CD4-positive, alpha-beta T cell treated with Interleukin-17A for 4 hours (primary cell): ENCODE results near the gene CSF1R.

Experiments
- DNase-seq: peaks from one replicate; pipeline ENCODE4 v3.0.0-alpha.2; 2020; ENCODE audit warnings: mixed read lengths

Gene CSF1R

GRCh38 chr5:150085950-150086715 is at the start of gene CSF1R:
Gene CSF1R, minus strand, starts transcription at chr5:150086554. Its CDS starts 127 bp downstream, at chr5:150086427.
- DNase-seq = no peak

GRCh38 chr5:150135557-150136304 is 49.4 kb upstream of the CSF1R start:
- DNase-seq = no peak

DNA sequence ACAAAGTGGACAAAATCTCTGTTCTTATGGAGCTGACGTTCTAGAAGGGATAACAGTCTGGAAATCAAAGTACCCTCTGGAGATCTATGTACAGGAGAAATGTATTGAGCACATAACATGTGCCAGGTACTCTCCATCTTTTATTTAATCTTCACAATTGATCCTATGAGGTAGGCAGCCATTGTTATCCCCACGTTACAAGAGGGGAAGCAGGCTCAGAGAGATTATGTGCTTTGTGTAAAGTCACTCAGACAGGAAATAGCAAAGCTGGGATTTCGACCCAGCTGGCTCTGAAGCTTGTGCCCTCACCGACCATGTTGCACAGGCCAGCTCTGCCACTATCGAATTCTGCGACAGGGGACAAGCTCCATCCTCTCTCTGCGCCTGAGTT is 47.8 kb upstream of the CSF1R start:
- no peak for DNase-seq

DNA sequence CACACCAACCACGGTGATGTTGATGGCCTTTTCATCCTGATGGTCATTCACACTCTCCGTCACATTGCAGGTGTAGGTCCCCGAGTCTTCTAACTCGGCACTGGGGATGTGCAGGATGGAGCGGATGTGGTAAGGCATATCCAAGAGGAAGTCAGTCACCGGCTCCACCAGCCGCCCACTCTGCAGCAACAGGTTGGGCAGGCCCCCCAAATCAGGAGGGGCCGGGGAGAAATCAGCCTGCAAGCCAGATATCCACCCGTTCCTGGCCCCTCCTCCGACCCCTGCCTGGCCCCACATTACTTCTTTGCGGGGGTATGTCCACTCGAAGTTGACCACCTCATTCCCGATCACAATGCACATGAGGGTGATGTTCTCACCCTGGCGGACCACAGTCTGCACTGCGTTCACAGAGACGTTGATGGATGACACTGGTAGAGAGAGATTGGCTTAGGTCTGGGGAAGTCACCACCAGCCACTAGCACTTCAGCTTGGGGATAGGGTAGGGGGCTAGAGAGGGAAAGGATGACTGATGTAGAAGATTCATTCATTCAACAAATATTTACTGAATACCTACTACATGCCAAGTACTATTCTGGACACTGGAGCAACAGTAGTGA is 47.3 kb upstream of the CSF1R start:
- no peak for DNase-seq

DNA sequence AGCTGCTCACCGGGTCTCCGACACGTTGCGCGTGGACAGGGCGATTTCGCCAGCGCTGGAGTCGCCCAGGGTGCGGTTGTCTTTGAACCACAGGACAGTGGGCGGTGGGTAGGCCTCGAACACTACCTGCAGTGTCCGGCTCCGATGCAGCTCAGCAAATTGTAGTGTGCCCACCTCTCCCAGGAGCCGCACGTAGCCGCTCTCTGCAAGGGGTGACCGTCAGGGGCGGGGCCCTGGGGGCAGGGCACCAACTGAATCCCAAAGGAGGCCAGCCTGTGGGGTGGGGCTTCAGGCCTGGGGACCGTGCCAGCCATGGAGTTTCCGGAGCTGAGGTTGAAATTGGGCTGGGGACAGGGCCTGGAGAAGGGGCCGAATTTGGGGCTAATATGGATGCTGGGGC is 46.4 kb upstream of the CSF1R start:
- DNase-seq = no peak

GRCh38 chr5:150131978-150132694 is 45.8 kb upstream of the CSF1R start:
- DNase-seq = no peak

- DNase-seq = no peak
These were observed 45.1 kb upstream of the CSF1R start for GRCh38 chr5:150131461-150131860.

GRCh38 chr5:150130493-150130922 is 44.2 kb upstream of the CSF1R start:
- DNase-seq = no peak

- DNase-seq = peak; percentile 43
These were observed 43.6 kb upstream of the CSF1R start for GRCh38 chr5:150129813-150130492.

GRCh38 chr5:150129454-150129812 is 43.1 kb upstream of the CSF1R start:
- DNase-seq = no peak

DNA sequence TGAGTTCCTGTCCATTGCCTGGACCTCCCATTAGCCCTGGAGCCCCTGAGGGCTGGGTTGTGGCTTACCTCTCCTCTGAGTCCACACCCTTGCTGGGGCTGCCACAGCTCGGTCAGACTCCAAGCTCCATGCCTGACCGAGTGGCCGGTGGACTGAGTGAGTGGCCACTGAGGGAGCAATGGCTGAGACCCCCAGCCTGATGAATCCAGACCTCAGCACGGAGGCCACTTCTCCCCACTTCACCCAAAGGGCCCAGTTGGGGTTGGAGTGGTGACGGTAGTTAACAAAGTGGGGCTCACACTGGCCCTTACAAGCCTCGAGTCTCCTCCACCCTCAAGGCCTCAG is 40.5 kb upstream of the CSF1R start:
- no peak for DNase-seq

DNA sequence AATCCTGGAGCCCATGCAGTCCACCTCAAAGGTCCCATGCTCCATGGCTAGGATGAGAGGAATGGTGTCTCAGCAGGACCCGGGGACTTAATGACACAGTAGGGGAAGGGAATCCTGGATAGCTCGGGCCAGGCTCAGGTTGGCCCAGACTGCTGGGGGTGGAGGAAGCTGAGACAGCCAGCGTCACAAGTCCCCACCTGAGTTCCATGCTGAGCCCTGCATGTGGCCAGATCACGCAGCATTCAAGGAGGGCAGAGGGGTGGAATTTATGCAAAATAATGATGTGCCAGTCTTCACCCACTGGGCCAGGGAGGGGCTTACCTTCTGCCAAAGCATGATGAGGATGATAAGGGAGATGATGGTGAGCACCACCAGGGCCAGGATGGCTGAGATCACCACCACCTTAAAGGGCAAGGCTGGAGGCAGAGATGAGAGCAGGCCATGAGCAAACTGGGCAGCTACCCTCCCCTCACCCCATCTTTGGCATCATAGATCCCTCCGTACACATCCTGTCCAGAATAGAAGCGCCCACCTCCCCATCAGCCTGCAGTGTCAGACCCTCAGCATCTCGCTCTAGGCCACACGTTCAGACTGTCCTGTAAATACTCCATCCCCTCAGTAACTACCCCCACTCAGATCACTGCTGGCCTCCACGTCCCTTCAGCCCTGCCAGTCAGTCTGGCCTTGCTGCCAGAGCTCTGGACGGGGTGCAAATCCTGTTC is 40.0 kb upstream of the CSF1R start:
- no peak for DNase-seq

DNA sequence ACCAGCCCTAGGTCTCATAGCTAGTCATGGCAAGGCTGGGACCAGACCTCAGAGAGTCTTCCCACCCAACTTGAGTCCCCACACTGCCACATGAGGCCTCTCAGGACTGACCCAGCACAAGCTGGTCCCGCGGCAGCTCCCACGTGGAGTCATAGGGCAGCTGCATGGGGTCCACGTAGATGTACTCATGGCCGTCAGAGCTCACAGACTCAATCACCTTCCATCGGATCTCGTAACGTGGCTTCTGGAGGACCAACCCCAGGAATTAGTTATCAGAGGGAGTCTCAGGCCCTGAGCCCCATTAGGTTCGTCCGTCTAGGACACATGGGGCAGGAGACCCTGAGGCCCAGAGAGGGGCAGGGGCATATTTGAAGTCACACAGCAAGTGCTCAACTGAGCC is 39.0 kb upstream of the CSF1R start:
- no peak for DNase-seq

GRCh38 chr5:150124596-150124995 is 38.2 kb upstream of the CSF1R start:
- DNase-seq = no peak

GRCh38 chr5:150124111-150124557 is 37.8 kb upstream of the CSF1R start:
- no peak for DNase-seq

DNA sequence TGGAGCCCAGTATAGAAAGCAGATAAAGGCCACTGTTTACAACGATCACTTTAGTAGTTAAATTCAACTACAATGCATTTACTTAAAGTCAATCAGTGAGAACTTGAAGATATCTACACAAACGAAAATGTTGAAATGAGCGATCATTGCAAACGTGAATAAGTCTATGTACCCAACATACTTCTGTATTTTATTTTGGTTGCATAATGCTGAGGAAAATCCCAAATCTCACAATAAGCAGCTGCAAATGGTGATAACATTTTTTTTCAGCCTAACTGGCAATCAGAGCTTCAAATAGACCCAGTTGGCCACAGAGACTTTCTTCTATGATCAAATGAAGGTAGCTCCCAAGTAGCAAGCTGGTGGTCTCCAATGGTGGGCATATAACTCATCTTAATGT is 37.2 kb upstream of the CSF1R start:
- DNase-seq = no peak

- DNase-seq = no peak
These were observed 36.5 kb upstream of the CSF1R start for GRCh38 chr5:150122536-150123481.

GRCh38 chr5:150122158-150122510 is 35.8 kb upstream of the CSF1R start:
- DNase-seq = no peak

GRCh38 chr5:150121448-150122157 is 35.2 kb upstream of the CSF1R start:
- no peak for DNase-seq
